ENCODE results near the gene MVB12A. TPM values are rescaled to one million over a fixed set of nuclear protein-coding genes. Genes with fewer than 3 reads are reported as not detected.

The MVB12A gene
- total and polyA plus RNA-seq, 10 of the 15 experiments (the other 5 are each of a cell fraction or from before 2014, with no cell fraction given), result 1.2 to 47.6 (median 26.3) TPM

GRCh38 chr19:17406046-17406886 lies 13.6 kb upstream of the MVB12A start (continued):
- TF ChIP-seq BCLAF1 (IDR thresholded peaks at IDR 0.05) (no peak), EGR1 (IDR thresholded peaks at IDR 0.05; ENCODE audit: borderline replicate concordance in 1 of 2, low read depth in 2 of 2, low read length in 2 of 2) (no peak), CREM (IDR thresholded peaks at IDR 0.05; ENCODE audit: low read depth) (no peak), USF1 (IDR thresholded peaks at IDR 0.05; ENCODE audit: borderline replicate concordance, extremely low read length, insufficient read depth, low read depth, low read length) (no peak), MXI1 (IDR thresholded peaks at IDR 0.05; ENCODE audit: low read depth, low read length) (no peak), GATAD2B (conservative IDR thresholded peaks at IDR 0.05; ENCODE audit: low read depth) (no peak), IKZF1 (conservative IDR thresholded peaks at IDR 0.05) (peak; percentile 36; the same call in 1 of the 2 replicates), MTA2 (IDR thresholded peaks at IDR 0.05; ENCODE audit: low read depth) (no peak; the same call in 1 of the 2 replicates), PKNOX1 (IDR thresholded peaks at IDR 0.05) (no peak), POU2F2 (IDR thresholded peaks at IDR 0.05; ENCODE audit: borderline replicate concordance, low read depth, low read length) (peak; percentile 1; the same call in 1 of the 3 replicates), RUNX3 (IDR thresholded peaks at IDR 0.05; ENCODE audit: low read length) (peak; percentile 93), ASH2L (IDR thresholded peaks at IDR 0.05; ENCODE audit: borderline replicate concordance, low read depth) (no peak), ZNF217 (IDR thresholded peaks at IDR 0.05) (no peak), CBX3 (IDR thresholded peaks at IDR 0.05; ENCODE audit: borderline replicate concordance, low read depth) (no peak), IKZF2 (IDR thresholded peaks at IDR 0.05) (peak; percentile 11 to 50), MTA3 (IDR thresholded peaks at IDR 0.05; ENCODE audit: borderline replicate concordance, low read length) (no peak), E2F4 (IDR thresholded peaks at IDR 0.05; ENCODE audit: low read depth, low read length) (no peak), HDAC6 (IDR thresholded peaks at IDR 0.05; ENCODE audit: unreplicated experiment) (no peak), REST (IDR thresholded peaks at IDR 0.05; ENCODE audit: low read depth, low read length) (no peak), IRF4 (IDR thresholded peaks at IDR 0.05; ENCODE audit: low read depth, low read length) (no peak), YBX1 (IDR thresholded peaks at IDR 0.05) (no peak)
